Ovary (tissue), 9 donors: ENCODE results near the gene SLA2. TPM values are rescaled to one million over a fixed set of nuclear protein-coding genes. Genes with fewer than 3 reads are reported as not detected.

ENCODE experiments used
- DNase-seq, 5 donors: peaks; one replicate each; pipeline ENCODE4 v3.0.0-alpha.2; 2019 to 2020
- H3K27ac ChIP-seq, 2 donors: fragments of 200-600 bp; one replicate each; pipeline versions ENCODE4 v1.5.1 to v1.8.0; 2019 to 2022
- H3K27me3 ChIP-seq: fragments of 200-600 bp; one replicate; pipeline ENCODE4 v1.8.0; 2022
- H3K36me3 ChIP-seq: fragments of 200-600 bp; sonication (generic); one replicate; pipeline ENCODE4 v1.5.1; 2019
- H3K4me1 ChIP-seq: one replicate; pipeline ENCODE4 v1.8.1; 2013; ENCODE audit warnings: mild to moderate bottlenecking, moderate library complexity; ENCODE audit not compliant: insufficient read depth
- H3K4me3 ChIP-seq: fragments of 200-600 bp; sonication (generic); one replicate; pipeline ENCODE4 v1.5.1; 2017
- H3K9me3 ChIP-seq, 2 donors: fragments of 200-600 bp in 1 of 2; sonication (generic) in 1 of 2; one replicate each; pipeline versions ENCODE4 v1.5.1 to v1.8.1; 2013 to 2019; ENCODE audit warnings: mild to moderate bottlenecking in 1 of 2, moderate library complexity in 1 of 2
- EP300 ChIP-seq: sonication (generic); formaldehyde crosslinking; IDR thresholded peaks from one replicate; pipeline ENCODE4 v1.6.1; 2017; ENCODE audit warnings: antibody characterized with exemption
- POLR2A ChIP-seq: fragments of 450-650 bp; IDR thresholded peaks from one replicate; pipeline ENCODE4 v1.6.1; 2017; ENCODE audit warnings: antibody characterized with exemption, mild to moderate bottlenecking, moderate library complexity
- WGBS, 3 donors: extraction: QIAGEN DNeasy Blood & Tissue Kit in 1 of 3; methylation state at CpG; one replicate each; pipeline versions ENCODE4 v1.1.5 to v1.1.7; 2013 to 2017; 5-methylcytosine and 5-hydroxymethylcytosine counted together
- intact Hi-C, 4 donors: fragments of 100-400 bp; cut with DNase I; formaldehyde crosslinking; loops; one replicate each; pipeline versions ENCODE4 v1.11.0 to v1.15.1; 2022 to 2023
- polyA plus RNA-seq, 2 donors: library from polyadenylated mRNA; stranded (reverse); fragments of 200-250 nt in 1 of 2; fragments of 350-450 nt in 1 of 2; fragmentation: Illumina TruSeq in 1 of 2; extraction: RNeasy Lipid Tissue Mini Kit (QIAGEN cat#74804) in 1 of 2; gene quantifications; one replicate each; pipeline ENCODE4 v1.2.3, GENCODE V29; 2013 to 2014
- total RNA-seq, 7 donors: library from RNA; depleted of rRNA in 2 of 7; stranded (reverse); fragments of >200 nt in 2 of 7; fragmentation: NEBNext Ultra II Directional in 3 of 7; extraction: Animal tissue kit (Norgen Biotek cat#: 25700) in 3 of 7; gene quantifications; one replicate each; pipeline versions ENCODE4 v1.1.0 to v1.2.4, GENCODE V29; 2016 to 2023
- TF ChIP-seq, protein P1 (sequence below), 3 donors: fragments of 450-650 bp in 2 of 3; fragments of 200-600 bp in 1 of 3; IDR thresholded peaks; one replicate each; pipeline versions ENCODE4 v1.5.1 to v1.8.0; 2016 to 2022; ENCODE audit warnings: antibody characterized with exemption in 3 of 3, mild to moderate bottlenecking in 1 of 3
- donor health status: DM: no; HTN: no; CAD: no; lungs with moderate emphysema.
- donor health status: DM: no; HTN: no; CAD: no.
- donor health status: Bipolar disorder and iron deficiency.
- donor health status: DM: yes; HTN: yes; CAD: no.
- donor health status: DM: no; HTN: no; CAD: no.
- donor health status: DM: yes; HTN: yes; CAD: no.

The SLA2 gene
- total and polyA plus RNA-seq, 9 donors = 0.10 to 1.1 (median 0.29) TPM; not detected in 1

GRCh38 chr20:36686504-36686903 lies 40.5 kb upstream of the SLA2 start:
- no peak for DNase-seq
- Histone ChIP-seq H3K27me3 (no peaks in the 10 kb centered on the region), H3K27ac (no peak overlapping the region), H3K4me3 (no peak overlapping the region), H3K4me1 (no peaks in the 10 kb centered on the region), H3K36me3 (no peaks in the 10 kb centered on the region), H3K9me3 (no peaks in the 10 kb centered on the region)
- intact Hi-C loops = loop anchor here in 1 of 4 donors (5.0 kb wide), 1 partner anchor 1004 kb away; no protein-coding TSS in a partner anchor
- TF ChIP-seq POLR2A (no peak), EP300 (no peak)
- TF ChIP-seq, protein P1, sequence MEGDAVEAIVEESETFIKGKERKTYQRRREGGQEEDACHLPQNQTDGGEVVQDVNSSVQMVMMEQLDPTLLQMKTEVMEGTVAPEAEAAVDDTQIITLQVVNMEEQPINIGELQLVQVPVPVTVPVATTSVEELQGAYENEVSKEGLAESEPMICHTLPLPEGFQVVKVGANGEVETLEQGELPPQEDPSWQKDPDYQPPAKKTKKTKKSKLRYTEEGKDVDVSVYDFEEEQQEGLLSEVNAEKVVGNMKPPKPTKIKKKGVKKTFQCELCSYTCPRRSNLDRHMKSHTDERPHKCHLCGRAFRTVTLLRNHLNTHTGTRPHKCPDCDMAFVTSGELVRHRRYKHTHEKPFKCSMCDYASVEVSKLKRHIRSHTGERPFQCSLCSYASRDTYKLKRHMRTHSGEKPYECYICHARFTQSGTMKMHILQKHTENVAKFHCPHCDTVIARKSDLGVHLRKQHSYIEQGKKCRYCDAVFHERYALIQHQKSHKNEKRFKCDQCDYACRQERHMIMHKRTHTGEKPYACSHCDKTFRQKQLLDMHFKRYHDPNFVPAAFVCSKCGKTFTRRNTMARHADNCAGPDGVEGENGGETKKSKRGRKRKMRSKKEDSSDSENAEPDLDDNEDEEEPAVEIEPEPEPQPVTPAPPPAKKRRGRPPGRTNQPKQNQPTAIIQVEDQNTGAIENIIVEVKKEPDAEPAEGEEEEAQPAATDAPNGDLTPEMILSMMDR (IDR thresholded peaks at IDR 0.05) = no peak
- 68 to 91% (median 86%) methylated on average over 2 of the region's 2 CpGs for WGBS, 3 donors

GRCh38 chr20:36684747-36685146 lies 38.8 kb upstream of the SLA2 start:
- intact Hi-C loops = loop anchor here in 1 of 4 donors (5.0 kb wide), 1 partner anchor 1002 kb away; no protein-coding TSS in a partner anchor
- no peak for DNase-seq
- Histone ChIP-seq H3K4me3 (no peak overlapping the region), H3K27ac (no peak overlapping the region), H3K4me1 (no peaks in the 10 kb centered on the region), H3K36me3 (no peaks in the 10 kb centered on the region), H3K9me3 (no peaks in the 10 kb centered on the region), H3K27me3 (no peaks in the 10 kb centered on the region)
- TF ChIP-seq, protein P1 (IDR thresholded peaks at IDR 0.05) = no peak
- no peak for TF ChIP-seq EP300
- no peak for TF ChIP-seq POLR2A
- WGBS, 3 donors = 93 to 95% (median 95%) methylated on average over 6 of the region's 6 CpGs

DNA sequence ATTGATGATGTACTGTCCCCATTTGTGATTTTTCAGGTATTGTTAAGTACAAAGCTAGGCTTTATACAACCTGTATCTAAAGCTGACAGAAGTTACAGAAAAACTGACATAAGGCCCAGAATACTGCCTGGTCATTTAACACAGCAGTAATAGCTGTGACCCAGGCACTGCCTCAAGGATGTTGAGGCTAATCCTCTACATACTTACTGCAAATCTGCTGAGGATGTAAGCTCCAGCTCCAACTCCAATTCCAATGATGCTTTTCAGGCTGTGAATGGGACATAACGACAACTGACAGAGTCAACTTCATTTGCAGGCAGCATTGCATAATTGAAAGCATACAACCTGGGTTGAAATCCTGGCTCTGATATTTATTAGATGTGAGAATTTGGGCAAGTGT lies 36.3 kb upstream of the SLA2 start:
- Histone ChIP-seq H3K36me3 (no peaks in the 10 kb centered on the region), H3K4me3 (no peak overlapping the region), H3K27me3 (no peaks in the 10 kb centered on the region), H3K27ac (no peak overlapping the region), H3K9me3 (no peaks in the 10 kb centered on the region), H3K4me1 (no peaks in the 10 kb centered on the region)
- no peak for DNase-seq
- WGBS, 3 donors = 81 to 98% (median 94%) methylated on average over 1 of the region's 1 CpG
- intact Hi-C loops = no loop called here
- TF ChIP-seq, protein P1 (IDR thresholded peaks at IDR 0.05) = no peak

- no peak for DNase-seq
- no peak overlapping the region for H3K27ac ChIP-seq
- no peak for TF ChIP-seq EP300
- TF ChIP-seq POLR2A = no peak
- TF ChIP-seq, protein P1 (IDR thresholded peaks at IDR 0.05) = no peak
- intact Hi-C loops = no loop called here
- no peaks in the 10 kb centered on the region for H3K36me3 ChIP-seq
- H3K4me3 ChIP-seq = no peak overlapping the region
- H3K27me3 ChIP-seq = no peaks in the 10 kb centered on the region
- 95 to 98% (median 97%) methylated on average over 8 of the region's 8 CpGs for WGBS, 3 donors
- H3K9me3 ChIP-seq = no peaks in the 10 kb centered on the region
- H3K4me1 ChIP-seq = no peaks in the 10 kb centered on the region
Observed at GRCh38 chr20:36677422-36677771, 31.4 kb upstream of the SLA2 start.
